Stimulated activated CD4-positive, alpha-beta T cell treated with anti-CD3 and anti-CD28 coated beads, Interleukin-12 subunit alpha, Interleukin-12 subunit beta, amount 100 ng/mL, for 48 hours (primary cell): ENCODE measurements around the gene FES.
A peak's percentile ranks its signal among the peaks of the same experiment; 100 is the strongest.
"Not testable (repeated sequence)": the region's sequence is repeated elsewhere in the genome, so short reads cannot be mapped to it uniquely, and the experiment has no call there.

ENCODE experiments used
- DNase-seq, 3 donors: peaks; one replicate each; pipeline ENCODE4 v3.0.0-alpha.2; 2020; ENCODE audit warnings: low read depth in 2 of 3, low spot score in 1 of 3

Gene FES

GRCh38 chr15:90890839-90891238 lies 6.5 kb downstream of the FES start:
- no peak for DNase-seq

- DNase-seq, result no peak
Observed at GRCh38 chr15:90891346-90891949, 7.1 kb downstream of the FES start.

GRCh38 chr15:90892023-90892422 lies 7.7 kb downstream of the FES start:
- DNase-seq, result no peak

- DNase-seq, result no peak
Observed at GRCh38 chr15:90892498-90893174, 8.3 kb downstream of the FES start.

- DNase-seq, result no peak
Observed at GRCh38 chr15:90893175-90894090, 9.1 kb downstream of the FES start.

- DNase-seq, result no peak
Observed at GRCh38 chr15:90895571-90896117, 11.3 kb downstream of the FES start.

- DNase-seq, result not testable (repeated sequence)
Observed at GRCh38 chr15:90897131-90897655, 12.9 kb downstream of the FES start.

GRCh38 chr15:90901175-90902039 lies 17.1 kb downstream of the FES start:
- no peak for DNase-seq

- peak; percentile 56 to 63 (median 58) for DNase-seq
Observed at GRCh38 chr15:90902040-90902839, 17.9 kb downstream of the FES start.

- peak; percentile 66 to 80 (median 69) for DNase-seq
Observed at GRCh38 chr15:90902840-90903732, 18.8 kb downstream of the FES start, which contains the start of gene MAN2A2. Gene MAN2A2 (plus strand): TSS chr15:90903302. CDS start chr15:90904208, 906 bp downstream.

- DNase-seq, result no peak
Observed at GRCh38 chr15:90903733-90904536, 19.6 kb downstream of the FES start.

GRCh38 chr15:90904746-90905145 lies 20.4 kb downstream of the FES start:
- DNase-seq, result no peak

GRCh38 chr15:90905306-90906180 lies 21.2 kb downstream of the FES start:
- DNase-seq, result no peak

GRCh38 chr15:90906181-90906849 lies 22.0 kb downstream of the FES start:
- no peak for DNase-seq

- DNase-seq, result no peak
Observed at GRCh38 chr15:90907051-90907660, 22.9 kb downstream of the FES start.
